ENCODE data around the gene GCKR.
A peak's percentile ranks its signal among the peaks of the same experiment; 100 is the strongest.

The GCKR gene

DNA sequence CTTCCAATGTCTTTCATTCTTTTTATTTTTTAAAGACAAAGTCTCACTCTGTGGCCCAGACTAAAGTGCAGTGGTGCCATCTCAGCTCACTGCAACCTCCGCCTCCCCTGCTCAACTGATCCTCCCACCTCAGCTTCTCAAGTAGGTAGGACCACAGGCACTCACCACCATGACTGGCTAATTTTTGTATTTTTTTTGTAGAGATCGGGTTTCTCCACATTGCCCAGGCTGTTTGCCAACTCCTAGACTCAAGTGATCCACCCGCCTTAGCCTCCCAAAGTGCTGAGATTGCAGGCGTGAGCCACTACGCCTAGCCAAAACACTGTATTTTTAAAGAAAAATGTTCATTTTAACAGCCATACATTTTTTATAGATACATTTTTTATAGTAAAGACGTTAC lies 12.7 kb downstream of the GCKR start:
- ATAC-seq, result peak; percentile 65

DNA sequence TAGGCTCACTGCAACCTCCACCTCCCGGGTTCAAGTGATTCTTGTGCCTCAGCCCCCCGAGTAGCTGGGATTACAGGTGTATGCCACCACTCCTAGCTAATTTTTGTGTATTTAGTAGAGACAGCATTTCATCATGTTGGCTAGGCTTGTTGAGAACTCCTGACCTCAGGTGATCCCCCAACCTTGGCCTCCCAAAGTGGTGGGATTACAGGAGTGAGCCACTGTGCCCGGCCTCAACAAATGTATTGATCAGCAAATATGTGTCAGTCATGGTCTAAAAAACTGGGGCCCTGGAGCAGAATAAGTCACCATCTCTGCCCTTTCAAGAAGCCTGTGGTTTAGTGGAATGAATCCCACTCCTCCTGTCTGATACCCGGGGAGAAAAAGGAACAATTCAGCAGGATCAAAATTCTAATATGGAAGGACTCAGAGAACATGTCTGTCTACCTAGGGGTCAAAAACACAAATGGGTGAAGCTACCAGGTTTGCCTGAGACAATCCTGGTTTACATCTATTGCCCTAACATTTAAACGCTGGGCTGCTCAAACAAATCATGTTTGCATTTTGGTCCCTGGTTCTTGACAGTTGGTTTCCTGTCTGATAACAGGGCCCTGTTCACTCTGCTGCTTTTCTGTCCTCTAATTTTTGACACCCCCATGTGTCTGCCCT lies 21.6 kb downstream of the GCKR start:
- no peak for ATAC-seq
- TF ChIP-seq RARB (CRISPR knock-in tag; IDR thresholded peaks at IDR 0.05), result no peak
- TF ChIP-seq ARNTL (CRISPR knock-in tag; IDR thresholded peaks at IDR 0.05; ENCODE audit: borderline replicate concordance, low read depth), result no peak
- no peak for TF ChIP-seq CSDC2 (CRISPR knock-in tag; IDR thresholded peaks at IDR 0.05)
- no peak for TF ChIP-seq ESRRG (CRISPR knock-in tag; IDR thresholded peaks at IDR 0.05)
- TF ChIP-seq PPARA (CRISPR knock-in tag; IDR thresholded peaks at IDR 0.05; ENCODE audit: borderline replicate concordance), result no peak
- TF ChIP-seq, protein P1, sequence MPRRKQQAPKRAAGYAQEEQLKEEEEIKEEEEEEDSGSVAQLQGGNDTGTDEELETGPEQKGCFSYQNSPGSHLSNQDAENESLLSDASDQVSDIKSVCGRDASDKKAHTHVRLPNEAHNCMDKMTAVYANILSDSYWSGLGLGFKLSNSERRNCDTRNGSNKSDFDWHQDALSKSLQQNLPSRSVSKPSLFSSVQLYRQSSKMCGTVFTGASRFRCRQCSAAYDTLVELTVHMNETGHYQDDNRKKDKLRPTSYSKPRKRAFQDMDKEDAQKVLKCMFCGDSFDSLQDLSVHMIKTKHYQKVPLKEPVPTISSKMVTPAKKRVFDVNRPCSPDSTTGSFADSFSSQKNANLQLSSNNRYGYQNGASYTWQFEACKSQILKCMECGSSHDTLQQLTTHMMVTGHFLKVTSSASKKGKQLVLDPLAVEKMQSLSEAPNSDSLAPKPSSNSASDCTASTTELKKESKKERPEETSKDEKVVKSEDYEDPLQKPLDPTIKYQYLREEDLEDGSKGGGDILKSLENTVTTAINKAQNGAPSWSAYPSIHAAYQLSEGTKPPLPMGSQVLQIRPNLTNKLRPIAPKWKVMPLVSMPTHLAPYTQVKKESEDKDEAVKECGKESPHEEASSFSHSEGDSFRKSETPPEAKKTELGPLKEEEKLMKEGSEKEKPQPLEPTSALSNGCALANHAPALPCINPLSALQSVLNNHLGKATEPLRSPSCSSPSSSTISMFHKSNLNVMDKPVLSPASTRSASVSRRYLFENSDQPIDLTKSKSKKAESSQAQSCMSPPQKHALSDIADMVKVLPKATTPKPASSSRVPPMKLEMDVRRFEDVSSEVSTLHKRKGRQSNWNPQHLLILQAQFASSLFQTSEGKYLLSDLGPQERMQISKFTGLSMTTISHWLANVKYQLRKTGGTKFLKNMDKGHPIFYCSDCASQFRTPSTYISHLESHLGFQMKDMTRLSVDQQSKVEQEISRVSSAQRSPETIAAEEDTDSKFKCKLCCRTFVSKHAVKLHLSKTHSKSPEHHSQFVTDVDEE (CRISPR knock-in tag; IDR thresholded peaks at IDR 0.05), result no peak
- TF ChIP-seq TCF4 (CRISPR knock-in tag; IDR thresholded peaks at IDR 0.05; ENCODE audit: borderline replicate concordance), result no peak

More for the DNA sequence above, 12.7 kb downstream of the GCKR start:
- no peak for TF ChIP-seq CSDC2 (CRISPR knock-in tag; IDR thresholded peaks at IDR 0.05)
- TF ChIP-seq, protein P2, sequence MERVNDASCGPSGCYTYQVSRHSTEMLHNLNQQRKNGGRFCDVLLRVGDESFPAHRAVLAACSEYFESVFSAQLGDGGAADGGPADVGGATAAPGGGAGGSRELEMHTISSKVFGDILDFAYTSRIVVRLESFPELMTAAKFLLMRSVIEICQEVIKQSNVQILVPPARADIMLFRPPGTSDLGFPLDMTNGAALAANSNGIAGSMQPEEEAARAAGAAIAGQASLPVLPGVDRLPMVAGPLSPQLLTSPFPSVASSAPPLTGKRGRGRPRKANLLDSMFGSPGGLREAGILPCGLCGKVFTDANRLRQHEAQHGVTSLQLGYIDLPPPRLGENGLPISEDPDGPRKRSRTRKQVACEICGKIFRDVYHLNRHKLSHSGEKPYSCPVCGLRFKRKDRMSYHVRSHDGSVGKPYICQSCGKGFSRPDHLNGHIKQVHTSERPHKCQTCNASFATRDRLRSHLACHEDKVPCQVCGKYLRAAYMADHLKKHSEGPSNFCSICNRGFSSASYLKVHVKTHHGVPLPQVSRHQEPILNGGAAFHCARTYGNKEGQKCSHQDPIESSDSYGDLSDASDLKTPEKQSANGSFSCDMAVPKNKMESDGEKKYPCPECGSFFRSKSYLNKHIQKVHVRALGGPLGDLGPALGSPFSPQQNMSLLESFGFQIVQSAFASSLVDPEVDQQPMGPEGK (CRISPR knock-in tag; IDR thresholded peaks at IDR 0.05; ENCODE audit: borderline replicate concordance), result no peak
- no peak for TF ChIP-seq ISL1 (CRISPR knock-in tag; IDR thresholded peaks at IDR 0.05)
- no peak for TF ChIP-seq PPARA (CRISPR knock-in tag; IDR thresholded peaks at IDR 0.05; ENCODE audit: borderline replicate concordance)
- no peak for TF ChIP-seq ARNTL (CRISPR knock-in tag; IDR thresholded peaks at IDR 0.05; ENCODE audit: borderline replicate concordance, low read depth)
- TF ChIP-seq ZNF565 (CRISPR knock-in tag; conservative IDR thresholded peaks at IDR 0.05; ENCODE audit: low read depth), result no peak
- TF ChIP-seq ZFP3 (CRISPR knock-in tag; IDR thresholded peaks at IDR 0.05), result no peak
- TF ChIP-seq ZC3H10 (CRISPR knock-in tag; IDR thresholded peaks at IDR 0.05), result no peak
- no peak for TF ChIP-seq OSR1 (CRISPR knock-in tag; IDR thresholded peaks at IDR 0.05)
- no peak for TF ChIP-seq TOX (CRISPR knock-in tag; IDR thresholded peaks at IDR 0.05; ENCODE audit: borderline replicate concordance)
- TF ChIP-seq, protein P1 (CRISPR knock-in tag; IDR thresholded peaks at IDR 0.05), result no peak
- TF ChIP-seq SNAI2 (CRISPR knock-in tag; IDR thresholded peaks at IDR 0.05), result no peak
- TF ChIP-seq BACH2 (CRISPR knock-in tag; IDR thresholded peaks at IDR 0.05; ENCODE audit: borderline replicate concordance), result no peak
- no peak for TF ChIP-seq ZNF70 (CRISPR knock-in tag; IDR thresholded peaks at IDR 0.05)
- TF ChIP-seq, protein P3, sequence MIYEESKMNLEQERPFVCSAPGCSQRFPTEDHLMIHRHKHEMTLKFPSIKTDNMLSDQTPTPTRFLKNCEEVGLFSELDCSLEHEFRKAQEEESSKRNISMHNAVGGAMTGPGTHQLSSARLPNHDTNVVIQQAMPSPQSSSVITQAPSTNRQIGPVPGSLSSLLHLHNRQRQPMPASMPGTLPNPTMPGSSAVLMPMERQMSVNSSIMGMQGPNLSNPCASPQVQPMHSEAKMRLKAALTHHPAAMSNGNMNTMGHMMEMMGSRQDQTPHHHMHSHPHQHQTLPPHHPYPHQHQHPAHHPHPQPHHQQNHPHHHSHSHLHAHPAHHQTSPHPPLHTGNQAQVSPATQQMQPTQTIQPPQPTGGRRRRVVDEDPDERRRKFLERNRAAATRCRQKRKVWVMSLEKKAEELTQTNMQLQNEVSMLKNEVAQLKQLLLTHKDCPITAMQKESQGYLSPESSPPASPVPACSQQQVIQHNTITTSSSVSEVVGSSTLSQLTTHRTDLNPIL (CRISPR knock-in tag; IDR thresholded peaks at IDR 0.05; ENCODE audit: low read depth), result no peak
- TF ChIP-seq, protein P4, sequence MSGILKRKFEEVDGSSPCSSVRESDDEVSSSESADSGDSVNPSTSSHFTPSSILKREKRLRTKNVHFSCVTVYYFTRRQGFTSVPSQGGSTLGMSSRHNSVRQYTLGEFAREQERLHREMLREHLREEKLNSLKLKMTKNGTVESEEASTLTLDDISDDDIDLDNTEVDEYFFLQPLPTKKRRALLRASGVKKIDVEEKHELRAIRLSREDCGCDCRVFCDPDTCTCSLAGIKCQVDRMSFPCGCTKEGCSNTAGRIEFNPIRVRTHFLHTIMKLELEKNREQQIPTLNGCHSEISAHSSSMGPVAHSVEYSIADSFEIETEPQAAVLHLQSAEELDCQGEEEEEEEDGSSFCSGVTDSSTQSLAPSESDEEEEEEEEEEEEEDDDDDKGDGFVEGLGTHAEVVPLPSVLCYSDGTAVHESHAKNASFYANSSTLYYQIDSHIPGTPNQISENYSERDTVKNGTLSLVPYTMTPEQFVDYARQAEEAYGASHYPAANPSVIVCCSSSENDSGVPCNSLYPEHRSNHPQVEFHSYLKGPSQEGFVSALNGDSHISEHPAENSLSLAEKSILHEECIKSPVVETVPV (CRISPR knock-in tag; IDR thresholded peaks at IDR 0.05), result no peak
- no peak for TF ChIP-seq ESRRG (CRISPR knock-in tag; IDR thresholded peaks at IDR 0.05)
- TF ChIP-seq GLIS3 (CRISPR knock-in tag; IDR thresholded peaks at IDR 0.05), result no peak
- TF ChIP-seq, protein P5, sequence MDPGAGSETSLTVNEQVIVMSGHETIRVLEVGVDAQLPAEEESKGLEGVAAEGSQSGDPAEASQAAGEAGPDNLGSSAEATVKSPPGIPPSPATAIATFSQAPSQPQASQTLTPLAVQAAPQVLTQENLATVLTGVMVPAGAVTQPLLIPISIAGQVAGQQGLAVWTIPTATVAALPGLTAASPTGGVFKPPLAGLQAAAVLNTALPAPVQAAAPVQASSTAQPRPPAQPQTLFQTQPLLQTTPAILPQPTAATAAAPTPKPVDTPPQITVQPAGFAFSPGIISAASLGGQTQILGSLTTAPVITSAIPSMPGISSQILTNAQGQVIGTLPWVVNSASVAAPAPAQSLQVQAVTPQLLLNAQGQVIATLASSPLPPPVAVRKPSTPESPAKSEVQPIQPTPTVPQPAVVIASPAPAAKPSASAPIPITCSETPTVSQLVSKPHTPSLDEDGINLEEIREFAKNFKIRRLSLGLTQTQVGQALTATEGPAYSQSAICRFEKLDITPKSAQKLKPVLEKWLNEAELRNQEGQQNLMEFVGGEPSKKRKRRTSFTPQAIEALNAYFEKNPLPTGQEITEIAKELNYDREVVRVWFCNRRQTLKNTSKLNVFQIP (CRISPR knock-in tag; IDR thresholded peaks at IDR 0.05; ENCODE audit: borderline replicate concordance, low read depth), result no peak

Measured in SK-N-SH treated with all-trans-retinoic acid at 6 μM for 48 hours (cell line).